ENCODE results near the gene C15orf39. TPM values are rescaled to one million over a fixed set of nuclear protein-coding genes. Genes with fewer than 3 reads are reported as not detected.

C15orf39 gene
- total RNA-seq, 1 experiment from 2014 or later: 28.9 TPM

GRCh38 chr15:75202251-75203016, 752 bp downstream of the C15orf39 start:
- peak; percentile 77 for DNase-seq (ENCODE audit: low spot score)
- Histone ChIP-seq H3K9me3 (ENCODE audit: low read depth, low read length, poor library complexity, severe bottlenecking) (no peaks in the 10 kb centered on the region), H3K27ac (ENCODE audit: low read depth, low read length, poor library complexity, severe bottlenecking) (peak overlapping the region; percentile 93), H3K4me3 (ENCODE audit: low read depth, low read length, poor library complexity, severe bottlenecking) (peak overlapping the region; percentile 99), H3K4me1 (ENCODE audit: insufficient read depth, low read length, poor library complexity, severe bottlenecking) (peaks cover 30% of the 10 kb centered on the region), H3K27me3 (replicated peaks; ENCODE audit: insufficient read depth, low read depth, low read length, poor library complexity) (no peaks in the 10 kb centered on the region), H3K36me3 (ENCODE audit: insufficient read depth, low read length, poor library complexity, severe bottlenecking) (peaks cover 16% of the 10 kb centered on the region)
- TSS peak; percentile 28 for BruUV-seq (replicated peaks)
- CTCF ChIA-PET: interaction anchor here (0.6 to 1.3 kb wide), 3 partner anchors 173 to 548 kb away, joined by 3 to 9 read pairs (median 8); no protein-coding TSS in a partner anchor
- TF ChIP-seq EZH2 (IDR thresholded peaks at IDR 0.05; ENCODE audit: borderline replicate concordance, low read depth, low read length, poor library complexity, severe bottlenecking): no peak
- TF ChIP-seq CTCF (conservative IDR thresholded peaks at IDR 0.05; ENCODE audit: low read depth, low read length): peak; percentile 31; the same call in 1 of the 2 replicates
- intact Hi-C loops (cut with micrococcal nuclease; ENCODE audit: unreplicated experiment): loop anchor here (10.0 kb wide), 2 partner anchors 298 to 428 kb away; partner anchors contain the start of gene FAM219B
- POLR2A ChIA-PET (ENCODE audit: low non-redundant PET): interaction anchor here (0.6 to 1.0 kb wide), 3 partner anchors 10 to 602 kb away, joined by 5 to 9 read pairs (median 7); no protein-coding TSS in a partner anchor

GRCh38 chr15:75203017-75203907, 1.6 kb downstream of the C15orf39 start:
- intact Hi-C loops (cut with micrococcal nuclease; ENCODE audit: unreplicated experiment): loop anchor here (10.0 kb wide), 2 partner anchors 298 to 428 kb away; partner anchors contain the start of gene FAM219B
- Histone ChIP-seq H3K9me3 (ENCODE audit: low read depth, low read length, poor library complexity, severe bottlenecking) (no peaks in the 10 kb centered on the region), H3K27ac (ENCODE audit: low read depth, low read length, poor library complexity, severe bottlenecking) (peak overlapping the region; percentile 93), H3K27me3 (replicated peaks; ENCODE audit: insufficient read depth, low read depth, low read length, poor library complexity) (no peaks in the 10 kb centered on the region), H3K4me3 (ENCODE audit: low read depth, low read length, poor library complexity, severe bottlenecking) (peak overlapping the region; percentile 99), H3K36me3 (ENCODE audit: insufficient read depth, low read length, poor library complexity, severe bottlenecking) (peaks cover 25% of the 10 kb centered on the region), H3K4me1 (ENCODE audit: insufficient read depth, low read length, poor library complexity, severe bottlenecking) (peaks cover 30% of the 10 kb centered on the region)
- no peak for DNase-seq (ENCODE audit: low spot score)
- TF ChIP-seq EZH2 (IDR thresholded peaks at IDR 0.05; ENCODE audit: borderline replicate concordance, low read depth, low read length, poor library complexity, severe bottlenecking) (no peak), CTCF (conservative IDR thresholded peaks at IDR 0.05; ENCODE audit: low read depth, low read length) (no peak)
- POLR2A ChIA-PET (ENCODE audit: low non-redundant PET): no interaction called here
- CTCF ChIA-PET: interaction anchor here (0.6 kb wide), 1 partner anchor 549 kb away, joined by 3 read pairs; no protein-coding TSS in a partner anchor
- BruUV-seq (replicated peaks): no TSS peak

- DNase-seq (ENCODE audit: low spot score): no peak
- Histone ChIP-seq H3K27me3 (replicated peaks; ENCODE audit: insufficient read depth, low read depth, low read length, poor library complexity) (no peaks in the 10 kb centered on the region), H3K27ac (ENCODE audit: low read depth, low read length, poor library complexity, severe bottlenecking) (peak overlapping the region; percentile 93), H3K4me1 (ENCODE audit: insufficient read depth, low read length, poor library complexity, severe bottlenecking) (peaks cover 28% of the 10 kb centered on the region), H3K9me3 (ENCODE audit: low read depth, low read length, poor library complexity, severe bottlenecking) (no peaks in the 10 kb centered on the region), H3K4me3 (ENCODE audit: low read depth, low read length, poor library complexity, severe bottlenecking) (peak overlapping the region; percentile 99), H3K36me3 (ENCODE audit: insufficient read depth, low read length, poor library complexity, severe bottlenecking) (peaks cover 31% of the 10 kb centered on the region)
- no TSS peak for BruUV-seq (replicated peaks)
- intact Hi-C loops (cut with micrococcal nuclease; ENCODE audit: unreplicated experiment): loop anchor here (1.0 to 10.0 kb wide), 3 partner anchors 175 to 429 kb away; partner anchors contain the start of gene FAM219B
- TF ChIP-seq EZH2 (IDR thresholded peaks at IDR 0.05; ENCODE audit: borderline replicate concordance, low read depth, low read length, poor library complexity, severe bottlenecking): no peak
- no peak for TF ChIP-seq CTCF (conservative IDR thresholded peaks at IDR 0.05; ENCODE audit: low read depth, low read length)
- ChIA-PET POLR2A (ENCODE audit: low non-redundant PET) (no interaction called here), CTCF (interaction anchor here (0.7 to 1.4 kb wide), 3 partner anchors 174 to 465 kb away, joined by 3 to 13 read pairs (median 4); no protein-coding TSS in a partner anchor)
Observed at GRCh38 chr15:75203908-75204263, 2.2 kb downstream of the C15orf39 start.
